ENCODE results near the gene PPM1K.

PPM1K gene

GRCh38 chr4:88240297-88240714, 44.1 kb downstream of the PPM1K start:
- peak in 1 of 2 donors; percentile 17 for DNase-seq (ENCODE audit: low read depth in 2 of 2)
- H3K4me3 ChIP-seq (replicated peaks in 1 of 2; ENCODE audit: low read depth in 2 of 2, low read length in 2 of 2), result no peak overlapping the region
- TF ChIP-seq CTCF (IDR thresholded peaks at IDR 0.05; ENCODE audit: low read depth, low read length), result no peak

GRCh38 chr4:88230969-88231771, 53.2 kb downstream of the PPM1K start:
- TF ChIP-seq CTCF (IDR thresholded peaks at IDR 0.05; ENCODE audit: low read depth, low read length), result no peak
- peak overlapping the region in 1 of 2 donors; percentile 22 for H3K4me3 ChIP-seq (replicated peaks in 1 of 2; ENCODE audit: low read depth in 2 of 2, low read length in 2 of 2)
- DNase-seq (ENCODE audit: low read depth in 2 of 2), result peak; percentile 31 to 44

- no peak overlapping the region for H3K4me3 ChIP-seq (replicated peaks in 1 of 2; ENCODE audit: low read depth in 2 of 2, low read length in 2 of 2)
- no peak for DNase-seq (ENCODE audit: low read depth in 2 of 2)
- no peak for TF ChIP-seq CTCF (IDR thresholded peaks at IDR 0.05; ENCODE audit: low read depth, low read length)
These were observed 53.9 kb downstream of the PPM1K start for GRCh38 chr4:88230461-88230891.

- no peak for DNase-seq (ENCODE audit: low read depth in 2 of 2)
- no peak for TF ChIP-seq CTCF (IDR thresholded peaks at IDR 0.05; ENCODE audit: low read depth, low read length)
- H3K4me3 ChIP-seq (replicated peaks in 1 of 2; ENCODE audit: low read depth in 2 of 2, low read length in 2 of 2), result no peak overlapping the region
These were observed 56.6 kb downstream of the PPM1K start for GRCh38 chr4:88227734-88228133.

- DNase-seq (ENCODE audit: low read depth in 2 of 2), result no peak
- H3K4me3 ChIP-seq (replicated peaks in 1 of 2; ENCODE audit: low read depth in 2 of 2, low read length in 2 of 2), result no peak overlapping the region
- TF ChIP-seq CTCF (IDR thresholded peaks at IDR 0.05; ENCODE audit: low read depth, low read length), result no peak
These were observed 58.2 kb downstream of the PPM1K start for GRCh38 chr4:88226143-88226542.

GRCh38 chr4:88225232-88226105, 58.9 kb downstream of the PPM1K start:
- TF ChIP-seq CTCF (IDR thresholded peaks at IDR 0.05; ENCODE audit: low read depth, low read length), result no peak
- H3K4me3 ChIP-seq (replicated peaks in 1 of 2; ENCODE audit: low read depth in 2 of 2, low read length in 2 of 2), result no peak overlapping the region
- peak; percentile 26 to 32 for DNase-seq (ENCODE audit: low read depth in 2 of 2)
